Fibroblast of skin of scalp (primary cell): ENCODE data around the gene ITPR3.
A peak's percentile ranks its signal among the peaks of the same experiment; 100 is the strongest.

Source experiments
- DNase-seq: peaks from one replicate; pipeline ENCODE4 v3.0.0-alpha.2; 2013

The ITPR3 gene

GRCh38 chr6:33639559-33639958, 18.4 kb downstream of the ITPR3 start:
- DNase-seq = no peak

- no peak for DNase-seq
Observed at GRCh38 chr6:33640361-33640760, 19.2 kb downstream of the ITPR3 start.

- no peak for DNase-seq
Observed at GRCh38 chr6:33641144-33641543, 20.0 kb downstream of the ITPR3 start.

- no peak for DNase-seq
Observed at GRCh38 chr6:33641602-33642001, 20.5 kb downstream of the ITPR3 start.

GRCh38 chr6:33642897-33643296, 21.8 kb downstream of the ITPR3 start:
- no peak for DNase-seq

GRCh38 chr6:33651403-33651802, 30.3 kb downstream of the ITPR3 start:
- no peak for DNase-seq

- DNase-seq = no peak
Observed at GRCh38 chr6:33652002-33652401, 30.9 kb downstream of the ITPR3 start.

- peak; percentile 58 for DNase-seq
Observed at GRCh38 chr6:33654831-33655554, 33.9 kb downstream of the ITPR3 start.

- no peak for DNase-seq
Observed at GRCh38 chr6:33656844-33657243, 35.7 kb downstream of the ITPR3 start.

GRCh38 chr6:33658982-33659689, 38.0 kb downstream of the ITPR3 start:
- no peak for DNase-seq

GRCh38 chr6:33659986-33660385, 38.9 kb downstream of the ITPR3 start:
- no peak for DNase-seq

GRCh38 chr6:33661106-33661838, 40.1 kb downstream of the ITPR3 start:
- no peak for DNase-seq

- no peak for DNase-seq
Observed at GRCh38 chr6:33662318-33662717, 41.2 kb downstream of the ITPR3 start.

GRCh38 chr6:33663028-33663427, 41.9 kb downstream of the ITPR3 start:
- DNase-seq = no peak

- DNase-seq = no peak
Observed at GRCh38 chr6:33663727-33664449, 42.8 kb downstream of the ITPR3 start.

GRCh38 chr6:33664506-33665057, 43.5 kb downstream of the ITPR3 start:
- DNase-seq = no peak

- DNase-seq = no peak
Observed at GRCh38 chr6:33665957-33666356, 44.8 kb downstream of the ITPR3 start.

- no peak for DNase-seq
Observed at GRCh38 chr6:33667072-33667471, 46.0 kb downstream of the ITPR3 start.

GRCh38 chr6:33667776-33668175, 46.7 kb downstream of the ITPR3 start:
- DNase-seq = no peak

- DNase-seq = no peak
Observed at GRCh38 chr6:33668328-33668727, 47.2 kb downstream of the ITPR3 start.

GRCh38 chr6:33668914-33669313, 47.8 kb downstream of the ITPR3 start:
- DNase-seq = no peak

GRCh38 chr6:33670086-33670660, 49.1 kb downstream of the ITPR3 start:
- DNase-seq = no peak
